Prostate gland (tissue), 2 donors: Measurements from ENCODE around the gene PPP2R5C. TPM values are rescaled to one million over a fixed set of nuclear protein-coding genes. Genes with fewer than 3 reads are reported as not detected.

ENCODE experiments used
- DNase-seq: peaks from one replicate; pipeline ENCODE4 v3.0.0-alpha.2; 2019; ENCODE audit warnings: low spot score
- H3K27ac ChIP-seq, 2 donors: fragments of 200-600 bp; sonication (generic); 2 replicates each; pipeline ENCODE4 v1.5.1; 2017 to 2019
- H3K27me3 ChIP-seq: fragments of 200-600 bp; sonication (generic); replicated peaks from 2 replicates; pipeline ENCODE4 v1.5.1; 2019; ENCODE audit not compliant: insufficient read depth
- H3K36me3 ChIP-seq, 2 donors: fragments of 200-600 bp; sonication (generic); 1 replicate in 1 of 2; 2 replicates in 1 of 2; pipeline versions ENCODE4 v1.5.1 to v1.8.1; 2017 to 2019
- H3K4me1 ChIP-seq: fragments of 200-600 bp; sonication (generic); replicated peaks from 2 replicates; pipeline ENCODE4 v1.5.1; 2019
- H3K4me3 ChIP-seq, 2 donors: fragments of 200-600 bp; sonication (generic); 2 replicates each; pipeline ENCODE4 v1.5.1; 2017 to 2019
- H3K9me3 ChIP-seq: fragments of 200-600 bp; sonication (generic); 2 replicates; pipeline ENCODE4 v1.5.1; 2017
- POLR2A ChIP-seq: fragments of 450-650 bp; IDR thresholded peaks from one replicate; pipeline ENCODE4 v1.6.1; 2016; ENCODE audit warnings: antibody characterized with exemption, mild to moderate bottlenecking
- POLR2AphosphoS5 ChIP-seq: sonication (generic); formaldehyde crosslinking; IDR thresholded peaks from one replicate; pipeline ENCODE4 v1.6.1; 2017; ENCODE audit warnings: antibody characterized with exemption
- WGBS: methylation state at CpG from one replicate; pipeline ENCODE4 v1.1.5; 2018; 5-methylcytosine and 5-hydroxymethylcytosine counted together
- intact Hi-C: fragments of 100-400 bp; cut with DNase I; formaldehyde crosslinking; loops from one replicate; pipeline ENCODE4 v1.14.2; 2022
- total RNA-seq, 2 donors: library from RNA; depleted of rRNA; stranded (reverse); fragments of >200 nt; gene quantifications; one replicate each; pipeline ENCODE4 v1.1.0, GENCODE V29; 2016
- TF ChIP-seq, protein P1 (sequence below), 4 experiments: fragments of 200-600 bp in 2 of 4; fragments of 450-650 bp in 2 of 4; sonication (generic) in 2 of 4; IDR thresholded peaks; 1 replicate in 3 of 4; 2 replicates in 1 of 4; pipeline ENCODE4 v1.5.1; 2016 to 2019; ENCODE audit warnings: antibody characterized with exemption in 4 of 4, mild to moderate bottlenecking in 2 of 4, moderate library complexity in 2 of 4

Gene PPP2R5C
- total RNA-seq, 2 donors from 2014 or later, result 67.8 to 96.2 TPM

DNA sequence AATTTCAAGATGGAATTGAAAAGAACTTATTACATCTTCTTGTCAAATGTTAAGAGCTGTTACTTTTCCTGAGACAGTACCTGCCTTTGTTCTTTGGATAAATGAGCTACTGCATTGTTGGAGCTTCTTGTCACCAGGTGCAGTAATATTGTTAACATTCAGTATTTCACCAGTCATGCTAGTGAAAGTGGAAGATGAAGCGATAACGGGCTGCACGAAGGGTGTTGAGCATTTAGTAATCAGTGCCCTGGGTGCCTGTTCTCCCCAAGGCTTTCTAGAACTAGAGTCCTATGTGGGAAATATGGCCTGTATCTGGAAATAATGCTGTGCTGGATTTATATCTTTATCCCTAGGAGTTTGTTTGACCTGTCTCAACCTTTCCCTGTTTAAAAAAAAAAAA, 83.2 kb downstream of the PPP2R5C start:
- TF ChIP-seq, protein P1, sequence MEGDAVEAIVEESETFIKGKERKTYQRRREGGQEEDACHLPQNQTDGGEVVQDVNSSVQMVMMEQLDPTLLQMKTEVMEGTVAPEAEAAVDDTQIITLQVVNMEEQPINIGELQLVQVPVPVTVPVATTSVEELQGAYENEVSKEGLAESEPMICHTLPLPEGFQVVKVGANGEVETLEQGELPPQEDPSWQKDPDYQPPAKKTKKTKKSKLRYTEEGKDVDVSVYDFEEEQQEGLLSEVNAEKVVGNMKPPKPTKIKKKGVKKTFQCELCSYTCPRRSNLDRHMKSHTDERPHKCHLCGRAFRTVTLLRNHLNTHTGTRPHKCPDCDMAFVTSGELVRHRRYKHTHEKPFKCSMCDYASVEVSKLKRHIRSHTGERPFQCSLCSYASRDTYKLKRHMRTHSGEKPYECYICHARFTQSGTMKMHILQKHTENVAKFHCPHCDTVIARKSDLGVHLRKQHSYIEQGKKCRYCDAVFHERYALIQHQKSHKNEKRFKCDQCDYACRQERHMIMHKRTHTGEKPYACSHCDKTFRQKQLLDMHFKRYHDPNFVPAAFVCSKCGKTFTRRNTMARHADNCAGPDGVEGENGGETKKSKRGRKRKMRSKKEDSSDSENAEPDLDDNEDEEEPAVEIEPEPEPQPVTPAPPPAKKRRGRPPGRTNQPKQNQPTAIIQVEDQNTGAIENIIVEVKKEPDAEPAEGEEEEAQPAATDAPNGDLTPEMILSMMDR (IDR thresholded peaks at IDR 0.05), result no peak
- TF ChIP-seq POLR2A (no peak), POLR2AphosphoS5 (no peak)
- no peaks in the 10 kb centered on the region for H3K9me3 ChIP-seq
- 67% methylated on average over 3 of the region's 3 CpGs for WGBS
- no peak for DNase-seq
- no peaks in the 10 kb centered on the region for H3K36me3 ChIP-seq
- intact Hi-C loops, result no loop called here
- no peak overlapping the region for H3K4me3 ChIP-seq
- no peaks in the 10 kb centered on the region for H3K27me3 ChIP-seq
- no peaks in the 10 kb centered on the region for H3K4me1 ChIP-seq
- no peak overlapping the region for H3K27ac ChIP-seq

DNA sequence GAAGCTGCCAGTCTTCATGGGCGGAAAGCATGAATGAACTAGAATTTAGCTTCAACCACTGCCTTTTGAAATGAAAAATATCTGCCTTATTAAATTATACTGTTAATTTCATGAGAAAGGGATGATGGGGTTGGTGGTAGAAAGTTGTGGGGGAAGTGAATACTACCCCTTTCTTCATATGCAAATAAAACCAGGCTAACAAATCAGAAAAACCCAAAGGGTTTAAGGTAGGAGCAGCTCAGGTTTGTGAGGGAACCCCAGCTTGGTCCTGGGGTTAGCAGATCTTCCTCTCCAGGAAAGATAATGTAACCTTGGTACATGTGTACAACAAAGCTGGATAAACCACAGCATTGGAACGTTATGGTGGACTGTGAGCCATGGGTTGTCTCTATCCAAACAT, 84.0 kb downstream of the PPP2R5C start:
- Histone ChIP-seq H3K9me3 (no peaks in the 10 kb centered on the region), H3K36me3 (no peaks in the 10 kb centered on the region), H3K4me3 (no peak overlapping the region), H3K4me1 (no peaks in the 10 kb centered on the region), H3K27ac (no peak overlapping the region), H3K27me3 (no peaks in the 10 kb centered on the region)
- WGBS, result 61% methylated on average over 2 of the region's 2 CpGs
- TF ChIP-seq POLR2A (no peak), POLR2AphosphoS5 (no peak)
- TF ChIP-seq, protein P1 (IDR thresholded peaks at IDR 0.05), result no peak
- intact Hi-C loops, result no loop called here
- DNase-seq, result no peak

DNA sequence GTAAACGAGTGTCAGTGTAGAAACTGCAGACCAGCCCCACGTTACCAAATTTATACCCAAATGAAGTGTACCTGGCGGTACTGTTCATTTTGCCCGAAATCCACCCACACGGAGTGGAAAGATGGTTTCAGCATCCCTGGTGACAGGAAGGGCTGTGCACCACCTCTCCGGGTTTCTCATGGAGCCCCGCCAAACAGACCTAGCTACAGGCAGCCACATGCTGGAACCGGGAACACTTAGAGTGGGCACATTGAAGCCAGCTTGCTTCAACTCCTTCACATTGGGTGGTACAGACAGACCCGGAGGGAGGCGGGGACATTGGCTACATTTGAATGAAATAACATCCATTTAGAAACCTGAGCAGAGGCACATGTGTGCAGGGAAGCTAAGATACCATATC, 84.4 kb downstream of the PPP2R5C start:
- no peaks in the 10 kb centered on the region for H3K36me3 ChIP-seq
- DNase-seq, result no peak
- no peaks in the 10 kb centered on the region for H3K9me3 ChIP-seq
- no peaks in the 10 kb centered on the region for H3K27me3 ChIP-seq
- no peak for TF ChIP-seq POLR2AphosphoS5
- TF ChIP-seq, protein P1 (IDR thresholded peaks at IDR 0.05), result no peak
- TF ChIP-seq POLR2A, result no peak
- H3K4me1 ChIP-seq, result no peaks in the 10 kb centered on the region
- no peak overlapping the region for H3K4me3 ChIP-seq
- H3K27ac ChIP-seq, result no peak overlapping the region
- intact Hi-C loops, result no loop called here
- WGBS, result 56% methylated on average over 10 of the region's 10 CpGs

DNA sequence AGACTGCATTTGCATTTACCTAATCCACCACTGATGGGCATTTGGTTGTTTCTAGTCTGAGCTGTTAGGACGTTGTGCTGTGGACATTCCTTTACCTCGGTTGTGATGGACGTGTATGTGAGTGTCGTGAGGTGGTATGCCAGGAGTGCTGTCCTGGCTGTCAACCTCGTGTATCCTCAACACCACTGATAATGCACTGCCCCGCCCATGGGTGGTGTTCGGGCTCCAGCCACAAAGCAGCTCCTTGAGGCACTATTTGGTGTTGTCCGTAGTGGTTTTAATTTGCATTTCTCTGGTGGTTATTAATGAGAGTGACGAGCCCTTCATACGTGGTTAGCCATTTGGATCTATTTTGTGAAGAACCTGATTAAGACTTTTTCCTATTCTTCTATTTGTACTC, 87.6 kb downstream of the PPP2R5C start:
- TF ChIP-seq POLR2AphosphoS5 (no peak), POLR2A (no peak)
- TF ChIP-seq, protein P1 (IDR thresholded peaks at IDR 0.05), result no peak
- no peak overlapping the region for H3K4me3 ChIP-seq
- H3K4me1 ChIP-seq, result no peaks in the 10 kb centered on the region
- intact Hi-C loops, result no loop called here
- no peaks in the 10 kb centered on the region for H3K36me3 ChIP-seq
- H3K9me3 ChIP-seq, result no peaks in the 10 kb centered on the region
- no peak overlapping the region for H3K27ac ChIP-seq
- H3K27me3 ChIP-seq, result no peaks in the 10 kb centered on the region
- no peak for DNase-seq
- WGBS, result 73% methylated on average over 10 of the region's 10 CpGs

DNA sequence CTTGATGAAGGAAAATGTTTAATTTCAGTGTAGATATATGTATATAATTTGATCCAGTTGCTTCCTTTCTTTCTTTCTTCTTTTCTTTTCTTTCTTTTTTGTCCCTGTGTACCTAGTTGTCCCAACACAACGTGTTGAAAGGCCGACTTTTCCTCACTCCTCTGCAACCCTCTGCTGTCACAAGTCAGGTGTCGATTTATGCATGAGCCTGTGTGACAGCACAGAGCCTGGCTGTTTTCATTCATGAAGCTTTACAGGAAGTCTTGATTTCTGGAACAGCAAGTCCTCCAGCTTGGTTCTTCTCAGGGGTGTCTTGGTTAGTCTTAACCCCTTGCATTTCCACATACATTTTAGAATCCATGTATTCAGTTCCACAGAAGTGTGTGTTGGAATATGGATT, 88.1 kb downstream of the PPP2R5C start:
- TF ChIP-seq POLR2AphosphoS5 (no peak), POLR2A (no peak)
- TF ChIP-seq, protein P1 (IDR thresholded peaks at IDR 0.05), result no peak
- H3K4me3 ChIP-seq, result no peak overlapping the region
- H3K4me1 ChIP-seq, result no peaks in the 10 kb centered on the region
- WGBS, result 56% methylated on average over 3 of the region's 3 CpGs
- intact Hi-C loops, result no loop called here
- H3K9me3 ChIP-seq, result no peaks in the 10 kb centered on the region
- no peaks in the 10 kb centered on the region for H3K36me3 ChIP-seq
- H3K27ac ChIP-seq, result no peak overlapping the region
- no peaks in the 10 kb centered on the region for H3K27me3 ChIP-seq
- DNase-seq, result no peak
